Neural cell (in vitro differentiated cells): ENCODE measurements around the gene BCAS1. TPM values are rescaled to one million over a fixed set of nuclear protein-coding genes. Genes with fewer than 3 reads are reported as not detected.

Experiments used
- H2AFZ ChIP-seq: fragments of 200-600, 300-800 bp; sonication (generic), shearing (Covaris generic); 2 replicates; pipeline ENCODE4 v1.6.0; 2014; ENCODE audit warnings: low read depth, mild to moderate bottlenecking, antibody characterized with exemption, low read length, moderate library complexity
- H3F3A ChIP-seq: fragments of 200-600 bp; shearing (Covaris generic); 2 replicates; pipeline ENCODE4 v1.6.1; 2016; ENCODE audit warnings: mild to moderate bottlenecking, moderate library complexity, mixed read lengths, antibody characterized with exemption, low read length; ENCODE audit not compliant: insufficient read depth, poor library complexity, severe bottlenecking
- H3K27ac ChIP-seq: fragments of 200-600, 300-800 bp; sonication (generic), shearing (Covaris generic); 2 replicates; pipeline ENCODE4 v1.5.1; 2014; ENCODE audit warnings: mild to moderate bottlenecking, low read length, moderate library complexity
- H3K27me3 ChIP-seq: fragments of 300-800, 200-600 bp; sonication (generic), shearing (Covaris generic); 2 replicates; pipeline ENCODE4 v1.6.0; 2014; ENCODE audit warnings: mild to moderate bottlenecking, low read depth, low read length, moderate library complexity; ENCODE audit not compliant: insufficient read depth
- H3K36me3 ChIP-seq: fragments of 300-800, 200-600 bp; sonication (generic), shearing (Covaris generic); 2 replicates; pipeline ENCODE4 v1.5.1; 2014; ENCODE audit warnings: mild to moderate bottlenecking, antibody characterized with exemption, low read length, moderate library complexity; ENCODE audit not compliant: insufficient read depth
- H3K4me2 ChIP-seq: fragments of 300-800, 200-600 bp; sonication (generic), shearing (Covaris generic); 2 replicates; pipeline ENCODE4 v1.6.0; 2014; ENCODE audit warnings: mild to moderate bottlenecking, low read length
- H3K4me3 ChIP-seq: fragments of 300-800, 200-600 bp; sonication (generic), shearing (Covaris generic); 2 replicates; pipeline ENCODE4 v1.5.1; 2014; ENCODE audit warnings: mild to moderate bottlenecking, low read length, moderate library complexity
- H3K79me2 ChIP-seq: fragments of 200-600 bp; shearing (Covaris generic); replicated peaks from 2 replicates; pipeline ENCODE4 v1.6.0; 2014; ENCODE audit warnings: mild to moderate bottlenecking, low read length, moderate library complexity; ENCODE audit not compliant: insufficient read depth
- H3K9ac ChIP-seq: fragments of 300-800, 200-600 bp; sonication (generic), shearing (Covaris generic); 2 replicates; pipeline ENCODE4 v1.6.1; 2016; ENCODE audit warnings: mild to moderate bottlenecking, low read length, mixed read lengths
- H3K9me2 ChIP-seq: fragments of 200-600 bp; shearing (Covaris generic); 2 replicates; pipeline ENCODE4 v1.6.1; 2016; ENCODE audit warnings: mild to moderate bottlenecking, low read length, mixed read lengths; ENCODE audit not compliant: insufficient read depth
- H3K9me3 ChIP-seq: fragments of 200-600, 300-800 bp; sonication (generic), shearing (Covaris generic); 2 replicates; pipeline ENCODE4 v1.6.1; 2016; ENCODE audit warnings: mild to moderate bottlenecking, mixed run types, low read length, moderate library complexity, mixed read lengths
- H4K20me1 ChIP-seq: fragments of 200-600 bp; shearing (Covaris generic); 2 replicates; pipeline ENCODE4 v1.6.1; 2016; ENCODE audit warnings: mild to moderate bottlenecking, mixed run types; ENCODE audit not compliant: insufficient read depth
- EP300 ChIP-seq: fragments of 450-650 bp; conservative IDR thresholded peaks from 2 replicates; pipeline ENCODE4 v1.6.1; 2014; ENCODE audit warnings: antibody characterized with exemption, mild to moderate bottlenecking, moderate library complexity; ENCODE audit not compliant: poor library complexity, severe bottlenecking
- EZH2 ChIP-seq: fragments of 200-600, 300-800 bp; shearing (Covaris generic), sonication (generic); IDR thresholded peaks from 2 replicates; pipeline ENCODE4 v1.6.1; 2014; ENCODE audit warnings: antibody characterized with exemption, low read length, borderline replicate concordance, mild to moderate bottlenecking; ENCODE audit not compliant: insufficient read depth, poor library complexity, severe bottlenecking
- MXI1 ChIP-seq: fragments of 450-650 bp; conservative IDR thresholded peaks from 2 replicates; pipeline ENCODE4 v1.6.1; 2014; ENCODE audit warnings: antibody characterized with exemption, mild to moderate bottlenecking; ENCODE audit not compliant: poor library complexity, severe bottlenecking
- POLR2AphosphoS5 ChIP-seq: IDR thresholded peaks from 2 replicates; pipeline ENCODE4 v1.6.1; 2012
- RAD21 ChIP-seq: fragments of 450-650 bp; conservative IDR thresholded peaks from 2 replicates; pipeline ENCODE4 v1.6.1; 2014; ENCODE audit warnings: antibody characterized with exemption, mild to moderate bottlenecking, moderate library complexity
- SMC3 ChIP-seq: fragments of 450-650 bp; conservative IDR thresholded peaks from 2 replicates; pipeline ENCODE4 v1.6.1; 2014; ENCODE audit warnings: antibody characterized with exemption, mild to moderate bottlenecking, moderate library complexity; ENCODE audit not compliant: poor library complexity
- TAF1 ChIP-seq: IDR thresholded peaks from 2 replicates; pipeline ENCODE4 v1.6.1; 2012; ENCODE audit warnings: low read depth
- polyA plus RNA-seq: library from polyadenylated mRNA; depleted of rRNA; stranded (reverse); fragments of >200 nt; gene quantifications from 2 replicates; pipeline ENCODE4 v1.2.3, GENCODE V29; 2014
- TF ChIP-seq, protein P1 (sequence below): fragments of 450-650 bp; IDR thresholded peaks from 2 replicates; pipeline ENCODE4 v1.5.1; 2014; ENCODE audit warnings: antibody characterized with exemption, mild to moderate bottlenecking, moderate library complexity; ENCODE audit not compliant: poor library complexity, severe bottlenecking
- TF ChIP-seq, protein P2 (sequence below): IDR thresholded peaks from 2 replicates; pipeline ENCODE4 v1.6.1; 2012; ENCODE audit warnings: borderline replicate concordance

The BCAS1 gene
- polyA plus RNA-seq, 1 donor from 2014 or later, result not detected

DNA sequence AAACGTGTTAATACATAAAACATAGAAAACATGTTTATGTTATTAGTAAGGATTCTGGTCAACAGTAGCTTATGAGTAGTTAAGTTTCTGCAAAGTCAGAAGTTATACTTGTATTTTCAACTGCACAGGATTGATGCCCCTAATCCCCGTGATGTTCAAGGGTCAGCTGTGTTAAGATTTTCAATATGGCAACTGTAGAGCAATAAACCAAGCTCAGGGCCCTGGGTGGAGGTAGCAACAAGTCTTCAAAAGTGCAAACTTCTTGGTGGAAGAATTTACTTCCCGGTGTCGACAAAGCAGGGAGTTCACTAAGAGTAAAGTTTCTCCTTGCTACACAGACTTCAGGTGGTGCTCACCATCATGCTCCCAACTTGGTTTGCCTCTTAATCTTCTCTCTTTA, 4.1 kb upstream of the BCAS1 start:
- Histone ChIP-seq H3K36me3 (no peaks in the 10 kb centered on the region), H3F3A (no peaks in the 10 kb centered on the region), H3K9me2 (no peaks in the 10 kb centered on the region), H3K79me2 (no peaks in the 10 kb centered on the region), H3K9ac (no peak overlapping the region), H3K9me3 (no peaks in the 10 kb centered on the region), H4K20me1 (no peaks in the 10 kb centered on the region), H3K27me3 (no peaks in the 10 kb centered on the region), H3K4me2 (no peak overlapping the region), H3K27ac (no peak overlapping the region), H2AFZ (no peak overlapping the region), H3K4me3 (no peak overlapping the region)
- TF ChIP-seq SMC3, result no peak
- TF ChIP-seq MXI1, result no peak
- no peak for TF ChIP-seq EP300
- TF ChIP-seq, protein P1, sequence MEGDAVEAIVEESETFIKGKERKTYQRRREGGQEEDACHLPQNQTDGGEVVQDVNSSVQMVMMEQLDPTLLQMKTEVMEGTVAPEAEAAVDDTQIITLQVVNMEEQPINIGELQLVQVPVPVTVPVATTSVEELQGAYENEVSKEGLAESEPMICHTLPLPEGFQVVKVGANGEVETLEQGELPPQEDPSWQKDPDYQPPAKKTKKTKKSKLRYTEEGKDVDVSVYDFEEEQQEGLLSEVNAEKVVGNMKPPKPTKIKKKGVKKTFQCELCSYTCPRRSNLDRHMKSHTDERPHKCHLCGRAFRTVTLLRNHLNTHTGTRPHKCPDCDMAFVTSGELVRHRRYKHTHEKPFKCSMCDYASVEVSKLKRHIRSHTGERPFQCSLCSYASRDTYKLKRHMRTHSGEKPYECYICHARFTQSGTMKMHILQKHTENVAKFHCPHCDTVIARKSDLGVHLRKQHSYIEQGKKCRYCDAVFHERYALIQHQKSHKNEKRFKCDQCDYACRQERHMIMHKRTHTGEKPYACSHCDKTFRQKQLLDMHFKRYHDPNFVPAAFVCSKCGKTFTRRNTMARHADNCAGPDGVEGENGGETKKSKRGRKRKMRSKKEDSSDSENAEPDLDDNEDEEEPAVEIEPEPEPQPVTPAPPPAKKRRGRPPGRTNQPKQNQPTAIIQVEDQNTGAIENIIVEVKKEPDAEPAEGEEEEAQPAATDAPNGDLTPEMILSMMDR, result no peak
- TF ChIP-seq POLR2AphosphoS5, result no peak
- TF ChIP-seq RAD21, result no peak
- TF ChIP-seq, protein P2, sequence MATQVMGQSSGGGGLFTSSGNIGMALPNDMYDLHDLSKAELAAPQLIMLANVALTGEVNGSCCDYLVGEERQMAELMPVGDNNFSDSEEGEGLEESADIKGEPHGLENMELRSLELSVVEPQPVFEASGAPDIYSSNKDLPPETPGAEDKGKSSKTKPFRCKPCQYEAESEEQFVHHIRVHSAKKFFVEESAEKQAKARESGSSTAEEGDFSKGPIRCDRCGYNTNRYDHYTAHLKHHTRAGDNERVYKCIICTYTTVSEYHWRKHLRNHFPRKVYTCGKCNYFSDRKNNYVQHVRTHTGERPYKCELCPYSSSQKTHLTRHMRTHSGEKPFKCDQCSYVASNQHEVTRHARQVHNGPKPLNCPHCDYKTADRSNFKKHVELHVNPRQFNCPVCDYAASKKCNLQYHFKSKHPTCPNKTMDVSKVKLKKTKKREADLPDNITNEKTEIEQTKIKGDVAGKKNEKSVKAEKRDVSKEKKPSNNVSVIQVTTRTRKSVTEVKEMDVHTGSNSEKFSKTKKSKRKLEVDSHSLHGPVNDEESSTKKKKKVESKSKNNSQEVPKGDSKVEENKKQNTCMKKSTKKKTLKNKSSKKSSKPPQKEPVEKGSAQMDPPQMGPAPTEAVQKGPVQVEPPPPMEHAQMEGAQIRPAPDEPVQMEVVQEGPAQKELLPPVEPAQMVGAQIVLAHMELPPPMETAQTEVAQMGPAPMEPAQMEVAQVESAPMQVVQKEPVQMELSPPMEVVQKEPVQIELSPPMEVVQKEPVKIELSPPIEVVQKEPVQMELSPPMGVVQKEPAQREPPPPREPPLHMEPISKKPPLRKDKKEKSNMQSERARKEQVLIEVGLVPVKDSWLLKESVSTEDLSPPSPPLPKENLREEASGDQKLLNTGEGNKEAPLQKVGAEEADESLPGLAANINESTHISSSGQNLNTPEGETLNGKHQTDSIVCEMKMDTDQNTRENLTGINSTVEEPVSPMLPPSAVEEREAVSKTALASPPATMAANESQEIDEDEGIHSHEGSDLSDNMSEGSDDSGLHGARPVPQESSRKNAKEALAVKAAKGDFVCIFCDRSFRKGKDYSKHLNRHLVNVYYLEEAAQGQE, result no peak
- no peak for TF ChIP-seq EZH2
- no peak for TF ChIP-seq TAF1

DNA sequence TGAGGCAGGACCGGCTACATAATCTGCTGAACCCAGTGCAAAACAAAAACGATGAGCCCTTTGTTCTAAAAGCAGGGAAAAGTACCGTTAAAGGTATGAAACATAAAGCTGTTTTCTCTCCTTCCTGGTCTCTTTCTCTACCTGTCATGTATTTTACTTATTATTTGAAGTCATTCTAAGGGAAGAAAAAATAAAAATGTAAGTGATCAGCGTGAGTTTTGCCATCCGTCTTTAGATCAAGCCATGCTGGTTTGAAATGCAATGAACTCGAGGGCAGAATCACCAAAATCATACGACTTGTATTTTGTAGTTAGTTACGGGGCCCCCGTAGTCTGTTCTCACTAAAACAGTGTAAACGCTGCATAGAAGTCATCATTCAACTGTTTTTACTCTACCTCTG, 2.9 kb upstream of the BCAS1 start:
- Histone ChIP-seq H3K4me3 (no peak overlapping the region), H3K4me2 (no peak overlapping the region), H3K9me2 (no peaks in the 10 kb centered on the region), H3K27me3 (no peaks in the 10 kb centered on the region), H2AFZ (no peak overlapping the region), H3K36me3 (no peaks in the 10 kb centered on the region), H3F3A (no peaks in the 10 kb centered on the region), H3K27ac (no peak overlapping the region), H4K20me1 (no peaks in the 10 kb centered on the region), H3K9ac (no peak overlapping the region), H3K79me2 (no peaks in the 10 kb centered on the region), H3K9me3 (no peaks in the 10 kb centered on the region)
- TF ChIP-seq TAF1 (no peak), EP300 (no peak), SMC3 (no peak), POLR2AphosphoS5 (no peak), EZH2 (no peak), MXI1 (no peak), RAD21 (no peak)
- TF ChIP-seq, protein P1, result no peak
- TF ChIP-seq, protein P2, result no peak
